ENCODE data around the gene SMAP1.

SMAP1 gene

DNA sequence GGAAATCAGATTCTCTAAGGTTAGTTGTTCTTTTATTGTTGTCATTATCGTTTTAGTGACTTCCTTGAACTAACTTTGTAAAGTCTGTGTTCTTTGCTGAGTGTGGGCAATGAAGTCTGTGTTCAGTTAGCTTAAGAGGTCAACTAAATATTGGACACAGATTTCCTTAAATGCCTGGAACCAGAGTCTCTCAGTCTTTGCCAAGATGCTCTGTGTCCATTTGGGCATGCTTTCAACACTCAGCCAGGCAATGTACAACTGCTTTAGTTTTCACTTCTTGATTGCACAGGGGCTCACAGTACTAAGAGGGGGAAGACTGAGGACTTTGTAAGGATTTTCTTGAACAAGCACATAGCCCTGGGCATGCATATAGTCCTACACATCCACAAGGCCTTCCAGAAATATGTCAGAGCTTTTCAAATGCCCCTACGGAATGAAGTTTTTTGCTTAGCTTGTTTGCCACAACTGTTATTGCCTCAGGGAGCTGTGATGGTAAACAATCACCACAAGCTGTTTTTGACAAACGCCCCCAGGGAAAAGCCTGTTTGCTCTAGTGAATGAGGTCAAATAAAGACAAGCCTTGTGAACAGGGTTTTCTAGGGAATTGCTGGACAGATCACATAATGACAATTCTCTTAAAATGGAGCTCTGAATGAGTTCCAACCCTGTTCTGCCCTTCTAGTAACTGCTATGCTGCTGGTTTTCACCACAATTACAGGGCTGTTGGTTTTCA lies 206.7 kb downstream of the SMAP1 start:
- peak overlapping the region; percentile 59 for H3K27ac ChIP-seq

DNA sequence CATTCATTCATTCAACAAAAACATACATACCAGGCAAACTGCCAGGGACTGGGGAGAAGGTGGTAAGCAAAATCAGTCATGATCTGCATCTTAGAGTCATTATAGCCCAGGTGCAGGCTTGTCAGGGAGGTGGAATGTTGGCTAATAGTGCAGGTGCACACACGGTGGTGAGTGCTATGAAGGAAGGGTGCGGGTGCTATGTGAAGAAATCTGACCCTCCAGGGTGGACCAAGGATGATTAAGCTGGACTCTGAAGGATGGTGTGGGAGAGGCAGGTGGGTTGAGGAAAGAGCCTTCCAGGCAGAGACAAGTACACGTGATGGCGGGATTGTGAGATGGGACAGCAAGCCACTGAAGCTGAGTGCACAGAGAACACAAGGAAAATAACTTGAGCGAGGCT lies 211.8 kb downstream of the SMAP1 start:
- TF ChIP-seq, protein P1, sequence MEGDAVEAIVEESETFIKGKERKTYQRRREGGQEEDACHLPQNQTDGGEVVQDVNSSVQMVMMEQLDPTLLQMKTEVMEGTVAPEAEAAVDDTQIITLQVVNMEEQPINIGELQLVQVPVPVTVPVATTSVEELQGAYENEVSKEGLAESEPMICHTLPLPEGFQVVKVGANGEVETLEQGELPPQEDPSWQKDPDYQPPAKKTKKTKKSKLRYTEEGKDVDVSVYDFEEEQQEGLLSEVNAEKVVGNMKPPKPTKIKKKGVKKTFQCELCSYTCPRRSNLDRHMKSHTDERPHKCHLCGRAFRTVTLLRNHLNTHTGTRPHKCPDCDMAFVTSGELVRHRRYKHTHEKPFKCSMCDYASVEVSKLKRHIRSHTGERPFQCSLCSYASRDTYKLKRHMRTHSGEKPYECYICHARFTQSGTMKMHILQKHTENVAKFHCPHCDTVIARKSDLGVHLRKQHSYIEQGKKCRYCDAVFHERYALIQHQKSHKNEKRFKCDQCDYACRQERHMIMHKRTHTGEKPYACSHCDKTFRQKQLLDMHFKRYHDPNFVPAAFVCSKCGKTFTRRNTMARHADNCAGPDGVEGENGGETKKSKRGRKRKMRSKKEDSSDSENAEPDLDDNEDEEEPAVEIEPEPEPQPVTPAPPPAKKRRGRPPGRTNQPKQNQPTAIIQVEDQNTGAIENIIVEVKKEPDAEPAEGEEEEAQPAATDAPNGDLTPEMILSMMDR (conservative IDR thresholded peaks at IDR 0.05) = no peak
- H3K27ac ChIP-seq = no peak overlapping the region

More for the DNA sequence above, 206.7 kb downstream of the SMAP1 start:
- TF ChIP-seq, protein P1 (conservative IDR thresholded peaks at IDR 0.05) = no peak

DNA sequence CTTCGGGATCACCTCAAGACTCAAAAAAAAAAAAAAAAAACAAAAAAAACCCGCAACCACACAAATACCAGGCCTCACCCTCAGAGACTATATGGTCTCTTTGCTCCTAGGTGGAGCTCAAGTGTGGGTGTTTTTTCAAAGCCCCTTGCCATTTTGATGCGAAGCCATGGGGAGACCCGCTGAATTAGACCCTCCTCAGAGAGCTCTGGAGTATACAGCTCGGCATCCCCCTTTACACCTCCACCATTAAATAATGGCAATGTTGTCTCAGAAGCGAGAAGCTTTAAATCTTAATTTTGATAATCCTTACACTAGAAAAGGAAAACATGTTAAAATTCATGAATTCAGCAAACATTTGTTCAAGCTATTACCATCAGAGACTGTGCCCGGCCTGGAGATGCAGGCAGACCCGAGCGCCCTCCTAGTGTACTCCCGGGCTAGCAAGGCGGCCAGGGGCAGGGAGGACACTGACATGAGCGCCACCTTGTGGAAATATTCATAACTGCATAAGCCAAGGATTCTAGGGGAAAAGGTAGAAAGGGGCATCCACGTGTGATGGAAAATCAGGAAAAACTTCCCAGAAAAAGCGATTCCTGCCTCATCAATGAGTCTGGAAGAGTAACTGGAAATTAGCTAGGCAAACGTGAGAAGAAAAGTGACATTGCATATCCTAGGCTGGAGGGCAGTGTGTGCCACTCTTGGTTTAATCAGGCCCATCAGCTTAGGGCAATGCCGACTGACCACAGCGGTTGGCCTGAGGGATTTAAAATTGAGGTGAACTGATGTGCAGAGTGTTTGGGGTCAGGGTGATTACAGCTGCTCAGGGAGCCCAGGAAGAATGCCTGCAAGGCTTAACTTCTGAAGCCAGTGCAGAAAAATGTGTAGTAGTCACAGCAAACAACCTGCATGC lies 216.6 kb downstream of the SMAP1 start:
- no peak overlapping the region for H3K27ac ChIP-seq
- TF ChIP-seq, protein P1 (conservative IDR thresholded peaks at IDR 0.05) = peak; percentile 94

DNA sequence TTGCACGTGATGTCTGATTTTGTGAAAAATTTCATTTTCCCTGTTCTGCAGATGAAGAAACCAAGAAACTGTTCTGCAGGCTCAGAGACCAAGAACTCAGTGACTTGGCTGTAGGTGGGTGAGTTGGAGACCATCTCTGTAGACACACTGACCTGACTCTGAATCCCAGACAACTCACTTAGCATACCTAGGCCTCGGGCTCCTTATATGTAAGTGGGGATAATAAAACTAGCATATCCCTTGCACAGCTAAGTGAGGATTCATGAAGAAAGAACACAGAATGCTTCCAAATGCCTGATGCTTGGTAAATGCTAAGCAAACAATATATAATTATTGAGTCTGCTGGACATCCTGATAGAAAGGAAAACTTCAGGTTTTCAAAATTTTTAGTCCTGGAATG lies 218.4 kb downstream of the SMAP1 start:
- TF ChIP-seq, protein P1 (conservative IDR thresholded peaks at IDR 0.05) = no peak
- no peak overlapping the region for H3K27ac ChIP-seq

DNA sequence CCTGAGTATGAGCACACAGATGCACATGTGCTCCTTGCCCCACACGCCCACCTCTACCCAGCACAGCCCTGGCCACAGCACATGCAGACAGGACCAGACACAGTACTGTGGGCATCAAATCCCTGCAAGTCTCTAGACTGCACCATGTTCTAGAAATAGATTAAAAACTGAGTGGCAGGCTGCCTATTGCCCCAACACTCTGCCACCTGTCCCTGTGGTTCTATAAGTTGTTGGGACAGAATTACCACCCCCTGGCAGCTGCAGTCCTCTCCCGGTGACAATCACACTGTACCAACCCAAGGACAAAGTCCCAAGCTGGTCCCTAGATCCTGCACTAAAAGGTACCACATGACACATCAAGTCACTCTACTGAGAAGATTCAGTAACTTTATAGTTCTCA lies 219.0 kb downstream of the SMAP1 start:
- no peak overlapping the region for H3K27ac ChIP-seq
- TF ChIP-seq, protein P1 (conservative IDR thresholded peaks at IDR 0.05) = no peak

DNA sequence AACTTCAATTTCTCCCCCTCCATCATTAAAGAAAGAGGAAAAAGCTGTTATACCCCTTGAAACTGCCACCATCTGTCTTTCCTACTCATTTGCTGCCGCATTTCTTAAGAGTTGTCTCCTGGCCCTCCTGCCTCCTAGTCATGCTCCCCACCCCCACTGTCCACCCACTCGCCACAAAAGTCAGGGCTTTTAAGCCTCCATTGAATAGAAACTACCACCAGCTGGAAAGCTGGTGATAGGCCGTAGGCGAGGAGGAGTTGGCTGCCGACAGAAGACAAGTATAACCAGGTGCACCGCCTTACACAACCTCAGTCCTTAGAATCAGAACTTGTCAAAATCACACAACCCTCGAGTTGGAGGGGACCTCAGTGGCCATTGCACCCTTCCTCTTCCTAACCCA lies 221.6 kb downstream of the SMAP1 start:
- no peak overlapping the region for H3K27ac ChIP-seq
- TF ChIP-seq, protein P1 (conservative IDR thresholded peaks at IDR 0.05) = no peak

DNA sequence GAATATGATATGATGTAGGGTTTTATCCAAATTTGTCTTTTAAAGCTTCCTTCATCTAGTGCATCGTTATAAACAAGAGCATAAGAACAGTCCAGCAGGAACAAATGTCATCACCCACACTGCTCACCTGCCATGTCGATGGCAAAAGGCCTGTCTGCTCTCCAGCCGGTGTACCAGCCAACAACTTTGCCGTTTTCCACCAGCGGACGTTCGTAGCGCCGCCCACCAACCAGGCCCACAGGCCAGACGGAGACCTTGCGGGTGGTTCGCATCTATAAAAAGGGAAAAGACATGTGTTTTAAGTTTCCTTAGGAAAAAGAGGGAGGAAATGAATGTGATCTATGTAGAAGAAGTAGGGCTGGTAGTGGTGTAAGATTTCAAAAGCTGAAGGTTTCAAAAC lies 226.3 kb downstream of the SMAP1 start:
- H3K27ac ChIP-seq = no peak overlapping the region
- TF ChIP-seq, protein P1 (conservative IDR thresholded peaks at IDR 0.05) = no peak

Measured in VCaP (cell line).